Lower leg skin (tissue), 3 donors: ENCODE results near the gene SSTR4.

Experiments
- POLR2A ChIP-seq, 2 donors: fragments of 450-650 bp; IDR thresholded peaks; one replicate each; pipeline ENCODE4 v1.6.1; 2016 to 2017; ENCODE audit warnings: antibody characterized with exemption in 2 of 2, mild to moderate bottlenecking in 1 of 2, moderate library complexity in 1 of 2
- TF ChIP-seq, protein P1 (sequence below), 3 donors: fragments of 450-650 bp; IDR thresholded peaks; one replicate each; pipeline ENCODE4 v1.5.1; 2016; ENCODE audit warnings: antibody characterized with exemption in 3 of 3, mild to moderate bottlenecking in 3 of 3, moderate library complexity in 2 of 3

DNA sequence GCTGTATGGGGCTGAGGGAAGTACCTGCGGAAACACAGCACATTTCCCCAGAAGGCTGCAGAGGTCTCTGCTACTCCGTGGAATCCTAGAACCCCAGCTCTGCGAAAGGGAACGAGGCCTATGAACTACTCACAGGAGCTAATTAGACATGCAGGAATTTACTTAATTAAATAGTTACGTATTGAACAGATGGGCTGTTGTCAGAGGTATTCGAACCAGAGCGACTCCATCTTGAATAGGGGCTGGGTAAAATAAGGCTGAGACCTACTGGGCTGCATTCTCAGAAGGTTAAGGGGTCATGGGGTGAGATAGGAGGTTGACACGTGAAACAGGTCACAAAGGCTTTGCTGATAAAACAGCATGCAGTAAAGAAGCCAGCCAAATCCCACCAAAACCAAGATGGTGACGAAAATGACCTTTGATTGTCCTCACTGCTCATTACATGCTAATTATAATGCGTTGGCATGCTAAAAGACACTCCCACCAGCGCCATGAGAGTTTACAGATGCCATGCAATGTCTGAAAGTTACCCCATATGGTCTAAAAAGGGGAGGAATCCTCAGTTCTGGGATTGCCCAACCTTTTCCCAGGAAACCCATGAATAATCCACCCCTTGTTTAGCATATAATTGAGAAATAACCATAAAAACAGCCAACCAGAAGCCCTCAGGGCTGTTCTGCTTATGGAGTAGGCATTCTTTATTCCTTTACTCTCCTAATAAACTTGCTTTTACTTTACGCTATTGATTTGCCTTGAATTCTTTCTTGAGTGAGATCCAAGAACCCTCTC is 14.7 kb upstream of the SSTR4 start:
- TF ChIP-seq, protein P1, sequence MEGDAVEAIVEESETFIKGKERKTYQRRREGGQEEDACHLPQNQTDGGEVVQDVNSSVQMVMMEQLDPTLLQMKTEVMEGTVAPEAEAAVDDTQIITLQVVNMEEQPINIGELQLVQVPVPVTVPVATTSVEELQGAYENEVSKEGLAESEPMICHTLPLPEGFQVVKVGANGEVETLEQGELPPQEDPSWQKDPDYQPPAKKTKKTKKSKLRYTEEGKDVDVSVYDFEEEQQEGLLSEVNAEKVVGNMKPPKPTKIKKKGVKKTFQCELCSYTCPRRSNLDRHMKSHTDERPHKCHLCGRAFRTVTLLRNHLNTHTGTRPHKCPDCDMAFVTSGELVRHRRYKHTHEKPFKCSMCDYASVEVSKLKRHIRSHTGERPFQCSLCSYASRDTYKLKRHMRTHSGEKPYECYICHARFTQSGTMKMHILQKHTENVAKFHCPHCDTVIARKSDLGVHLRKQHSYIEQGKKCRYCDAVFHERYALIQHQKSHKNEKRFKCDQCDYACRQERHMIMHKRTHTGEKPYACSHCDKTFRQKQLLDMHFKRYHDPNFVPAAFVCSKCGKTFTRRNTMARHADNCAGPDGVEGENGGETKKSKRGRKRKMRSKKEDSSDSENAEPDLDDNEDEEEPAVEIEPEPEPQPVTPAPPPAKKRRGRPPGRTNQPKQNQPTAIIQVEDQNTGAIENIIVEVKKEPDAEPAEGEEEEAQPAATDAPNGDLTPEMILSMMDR (IDR thresholded peaks at IDR 0.05): no peak
- TF ChIP-seq POLR2A (IDR thresholded peaks at IDR 0.05): no peak
